Osteocyte (in vitro differentiated cells): ENCODE data around the gene ZIK1. TPM values are rescaled to one million over a fixed set of nuclear protein-coding genes. Genes with fewer than 3 reads are reported as not detected.

Source experiments
- DNase-seq: peaks from one replicate; pipeline ENCODE4 v3.0.0; 2021; ENCODE audit warnings: mixed read lengths; ENCODE audit not compliant: unreplicated experiment; ENCODE audit errors: extremely low spot score
- H3K27ac Mint-ChIP-seq: one replicate; pipeline ENCODE4 v1.8.0; 2021; ENCODE audit warnings: mild to moderate bottlenecking, mixed read lengths; ENCODE audit not compliant: unreplicated experiment
- H3K27me3 Mint-ChIP-seq: one replicate; pipeline ENCODE4 v1.8.0; 2021; ENCODE audit warnings: mixed read lengths; ENCODE audit not compliant: unreplicated experiment
- H3K36me3 Mint-ChIP-seq: one replicate; pipeline ENCODE4 v1.8.0; 2021; ENCODE audit warnings: mixed read lengths; ENCODE audit not compliant: unreplicated experiment
- H3K4me1 Mint-ChIP-seq: one replicate; pipeline ENCODE4 v1.8.0; 2021; ENCODE audit warnings: mixed read lengths; ENCODE audit not compliant: unreplicated experiment
- H3K4me3 Mint-ChIP-seq: one replicate; pipeline ENCODE4 v1.8.0; 2021; ENCODE audit warnings: mild to moderate bottlenecking, moderate library complexity, mixed read lengths; ENCODE audit not compliant: unreplicated experiment
- H3K9me3 Mint-ChIP-seq: one replicate; pipeline ENCODE4 v1.8.0; 2021; ENCODE audit warnings: mixed read lengths; ENCODE audit not compliant: unreplicated experiment
- total RNA-seq: library from RNA; stranded (reverse); gene quantifications from 2 replicates; pipeline ENCODE4 v1.2.1, GENCODE V29; 2021
- TF ChIP-seq, protein P1 (sequence below): fragments of 200-600 bp; sonication (generic); IDR thresholded peaks from 2 replicates; pipeline ENCODE4 v1.5.0; 2021; ENCODE audit warnings: antibody characterized with exemption, mild to moderate bottlenecking, moderate library complexity

The ZIK1 gene
- total RNA-seq, 1 donor from 2014 or later, result 7.1 TPM

DNA sequence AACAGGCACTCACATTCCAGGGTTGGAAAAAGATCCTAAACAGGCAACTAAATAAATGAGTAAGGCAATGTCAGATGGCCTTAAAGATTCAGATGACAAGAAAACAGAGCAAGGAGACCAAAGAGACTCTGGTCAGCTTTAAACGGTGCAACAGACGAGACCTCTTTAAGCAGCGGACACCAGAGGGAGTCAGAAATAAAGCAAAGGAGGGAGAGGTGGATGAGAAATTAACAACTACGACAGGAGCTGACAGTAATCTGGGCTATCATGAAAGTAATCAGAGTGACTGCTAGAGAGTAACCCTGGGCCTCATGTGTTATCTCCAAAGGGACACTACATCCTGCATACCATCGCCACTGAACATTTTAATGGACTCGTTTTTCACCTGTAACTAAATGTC is 25.4 kb upstream of the ZIK1 start:
- H3K4me1 Mint-ChIP-seq, result peaks cover 17% of the 10 kb centered on the region
- peak overlapping the region; percentile 93 for H3K27ac Mint-ChIP-seq
- H3K4me3 Mint-ChIP-seq, result peak overlapping the region; percentile 93
- TF ChIP-seq, protein P1, sequence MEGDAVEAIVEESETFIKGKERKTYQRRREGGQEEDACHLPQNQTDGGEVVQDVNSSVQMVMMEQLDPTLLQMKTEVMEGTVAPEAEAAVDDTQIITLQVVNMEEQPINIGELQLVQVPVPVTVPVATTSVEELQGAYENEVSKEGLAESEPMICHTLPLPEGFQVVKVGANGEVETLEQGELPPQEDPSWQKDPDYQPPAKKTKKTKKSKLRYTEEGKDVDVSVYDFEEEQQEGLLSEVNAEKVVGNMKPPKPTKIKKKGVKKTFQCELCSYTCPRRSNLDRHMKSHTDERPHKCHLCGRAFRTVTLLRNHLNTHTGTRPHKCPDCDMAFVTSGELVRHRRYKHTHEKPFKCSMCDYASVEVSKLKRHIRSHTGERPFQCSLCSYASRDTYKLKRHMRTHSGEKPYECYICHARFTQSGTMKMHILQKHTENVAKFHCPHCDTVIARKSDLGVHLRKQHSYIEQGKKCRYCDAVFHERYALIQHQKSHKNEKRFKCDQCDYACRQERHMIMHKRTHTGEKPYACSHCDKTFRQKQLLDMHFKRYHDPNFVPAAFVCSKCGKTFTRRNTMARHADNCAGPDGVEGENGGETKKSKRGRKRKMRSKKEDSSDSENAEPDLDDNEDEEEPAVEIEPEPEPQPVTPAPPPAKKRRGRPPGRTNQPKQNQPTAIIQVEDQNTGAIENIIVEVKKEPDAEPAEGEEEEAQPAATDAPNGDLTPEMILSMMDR, result no peak
- H3K27me3 Mint-ChIP-seq, result no peaks in the 10 kb centered on the region
- peaks cover 50% of the 10 kb centered on the region for H3K36me3 Mint-ChIP-seq
- peaks cover 51% of the 10 kb centered on the region for H3K9me3 Mint-ChIP-seq
- no peak for DNase-seq

DNA sequence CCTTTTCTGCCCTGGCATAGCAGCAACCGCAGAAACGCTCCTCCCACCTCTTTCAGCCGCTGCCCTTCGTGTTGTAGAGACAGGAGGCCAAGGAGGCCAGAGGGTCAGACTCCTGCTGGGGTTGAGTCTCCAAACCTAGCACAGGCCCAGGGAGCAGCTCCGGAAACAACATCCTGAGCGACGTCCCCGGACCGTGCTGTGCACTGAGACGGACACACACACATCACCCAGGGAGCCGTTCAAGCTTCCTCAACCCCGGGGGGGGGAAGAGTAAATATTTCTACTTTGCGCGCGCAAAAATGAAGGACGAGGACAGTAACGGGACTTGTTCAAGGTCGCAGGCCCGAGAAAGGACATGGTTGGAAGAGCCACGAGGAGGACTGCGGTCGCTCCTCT is 24.9 kb upstream of the ZIK1 start:
- H3K27me3 Mint-ChIP-seq, result no peaks in the 10 kb centered on the region
- H3K36me3 Mint-ChIP-seq, result peaks cover 45% of the 10 kb centered on the region
- peak overlapping the region; percentile 93 for H3K4me3 Mint-ChIP-seq
- no peak for DNase-seq
- H3K27ac Mint-ChIP-seq, result peak overlapping the region; percentile 93
- peaks cover 17% of the 10 kb centered on the region for H3K4me1 Mint-ChIP-seq
- peaks cover 54% of the 10 kb centered on the region for H3K9me3 Mint-ChIP-seq
- TF ChIP-seq, protein P1, result no peak

DNA sequence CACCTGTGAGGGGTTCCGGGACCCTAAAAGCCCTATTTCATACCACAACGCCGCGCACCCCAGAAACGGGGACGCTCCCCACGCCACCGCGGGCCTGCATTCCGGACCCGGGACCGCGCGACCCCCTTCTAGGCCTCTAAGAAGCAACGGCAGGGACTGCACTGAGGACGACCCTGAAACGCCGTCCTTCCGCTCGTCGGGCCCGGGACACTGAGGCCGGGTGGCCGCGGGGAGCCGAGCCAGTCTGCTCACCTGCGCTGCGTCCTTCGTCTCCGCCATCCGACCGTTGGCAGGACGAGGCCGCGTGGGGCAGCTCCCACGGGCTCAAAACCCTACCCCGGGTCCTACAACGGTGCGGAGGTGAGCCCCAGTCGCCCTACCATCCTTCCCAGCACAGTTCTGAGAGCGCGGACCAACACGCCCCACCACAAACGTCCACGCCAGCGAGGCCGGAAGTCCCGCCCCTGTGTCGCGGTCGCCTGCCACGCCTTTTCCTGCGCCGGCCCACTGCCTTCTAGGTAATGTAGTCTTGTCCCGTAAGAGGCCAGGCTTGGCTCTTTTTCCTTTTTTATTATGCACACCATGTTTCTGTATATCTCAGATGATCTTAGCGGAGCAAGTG is 24.4 kb upstream of the ZIK1 start, which contains the start of gene ZNF550:
TSS of gene ZNF550 (minus strand) at position 460 of the 622 bp plus-strand sequence. CDS start at position 279, 181 bp downstream.
- Mint-ChIP-seq H3K9me3 (peaks cover 54% of the 10 kb centered on the region), H3K36me3 (peaks cover 41% of the 10 kb centered on the region), H3K4me3 (peak within 1 kb of the TSS; percentile 93), H3K27me3 (no peaks in the 10 kb centered on the region), H3K27ac (peak within 1 kb of the TSS; percentile 93), H3K4me1 (peaks cover 17% of the 10 kb centered on the region)
- TF ChIP-seq, protein P1, result no peak
- peak; percentile 94 for DNase-seq

DNA sequence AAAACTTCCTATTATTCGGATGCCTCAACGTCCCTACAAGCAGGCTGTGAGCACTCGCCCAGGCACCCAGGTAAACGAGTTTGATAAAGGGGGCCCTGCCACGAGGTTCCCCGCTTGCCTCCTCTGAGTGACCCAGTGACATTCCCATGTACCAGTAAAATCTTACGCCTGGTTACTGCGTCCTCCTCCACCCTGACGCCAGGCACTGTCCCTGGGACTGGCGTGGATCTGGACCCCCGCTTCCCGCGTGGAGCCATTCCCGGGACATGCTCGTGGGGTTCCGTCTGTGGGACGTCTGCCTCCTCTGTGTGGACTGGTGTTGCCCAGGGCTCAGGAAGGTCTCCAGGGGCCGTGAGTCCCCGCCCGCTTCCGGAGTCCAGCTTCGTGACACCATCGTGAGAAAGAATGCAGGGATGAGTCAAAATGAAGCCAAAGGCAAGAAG is 23.9 kb upstream of the ZIK1 start:
- peaks cover 17% of the 10 kb centered on the region for H3K4me1 Mint-ChIP-seq
- H3K27me3 Mint-ChIP-seq, result no peaks in the 10 kb centered on the region
- H3K4me3 Mint-ChIP-seq, result peak overlapping the region; percentile 93
- peaks cover 35% of the 10 kb centered on the region for H3K36me3 Mint-ChIP-seq
- H3K27ac Mint-ChIP-seq, result peak overlapping the region; percentile 93
- no peak for DNase-seq
- peaks cover 51% of the 10 kb centered on the region for H3K9me3 Mint-ChIP-seq
- TF ChIP-seq, protein P1, result no peak

DNA sequence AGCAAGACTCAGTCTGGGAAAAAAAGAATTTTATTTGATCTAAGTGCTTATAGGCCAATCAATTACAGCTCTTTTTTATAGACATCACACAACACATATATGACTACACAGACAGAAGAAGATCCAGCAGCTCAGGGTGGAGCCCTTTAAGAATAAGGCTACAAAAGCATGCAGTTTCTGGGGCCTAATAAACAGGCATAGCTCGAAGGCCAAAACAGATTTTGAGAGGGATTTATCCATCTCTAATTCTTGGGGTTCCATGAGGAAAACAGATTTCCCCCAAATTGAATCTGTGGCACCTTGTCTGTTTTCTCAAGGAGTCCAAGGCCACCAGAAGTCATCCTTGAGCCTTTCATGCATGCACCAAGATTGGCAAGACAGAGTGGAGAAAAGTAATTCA is 20.4 kb upstream of the ZIK1 start:
- peaks cover 12% of the 10 kb centered on the region for H3K4me1 Mint-ChIP-seq
- H3K9me3 Mint-ChIP-seq, result peaks cover 58% of the 10 kb centered on the region
- DNase-seq, result no peak
- TF ChIP-seq, protein P1, result no peak
- no peak overlapping the region for H3K4me3 Mint-ChIP-seq
- no peak overlapping the region for H3K27ac Mint-ChIP-seq
- no peaks in the 10 kb centered on the region for H3K27me3 Mint-ChIP-seq
- peaks cover 12% of the 10 kb centered on the region for H3K36me3 Mint-ChIP-seq
